Ovary (tissue), 9 donors: ENCODE data around the gene GCK. TPM values are rescaled to one million over a fixed set of nuclear protein-coding genes. Genes with fewer than 3 reads are reported as not detected.

ENCODE experiments used
- DNase-seq, 5 donors: peaks; one replicate each; pipeline ENCODE4 v3.0.0-alpha.2; 2019 to 2020
- H3K27ac ChIP-seq, 2 donors: fragments of 200-600 bp; one replicate each; pipeline versions ENCODE4 v1.5.1 to v1.8.0; 2019 to 2022
- H3K27me3 ChIP-seq: fragments of 200-600 bp; one replicate; pipeline ENCODE4 v1.8.0; 2022
- H3K36me3 ChIP-seq: fragments of 200-600 bp; sonication (generic); one replicate; pipeline ENCODE4 v1.5.1; 2019
- H3K4me1 ChIP-seq: one replicate; pipeline ENCODE4 v1.8.1; 2013; ENCODE audit warnings: mild to moderate bottlenecking, moderate library complexity; ENCODE audit not compliant: insufficient read depth
- H3K4me3 ChIP-seq: fragments of 200-600 bp; sonication (generic); one replicate; pipeline ENCODE4 v1.5.1; 2017
- H3K9me3 ChIP-seq, 2 donors: fragments of 200-600 bp in 1 of 2; sonication (generic) in 1 of 2; one replicate each; pipeline versions ENCODE4 v1.5.1 to v1.8.1; 2013 to 2019; ENCODE audit warnings: mild to moderate bottlenecking in 1 of 2, moderate library complexity in 1 of 2
- CTCF ChIP-seq, 3 donors: fragments of 450-650 bp in 2 of 3; fragments of 200-600 bp in 1 of 3; IDR thresholded peaks; one replicate each; pipeline versions ENCODE4 v1.5.1 to v1.8.0; 2016 to 2022; ENCODE audit warnings: antibody characterized with exemption in 3 of 3, mild to moderate bottlenecking in 1 of 3
- EP300 ChIP-seq: sonication (generic); formaldehyde crosslinking; IDR thresholded peaks from one replicate; pipeline ENCODE4 v1.6.1; 2017; ENCODE audit warnings: antibody characterized with exemption
- POLR2A ChIP-seq: fragments of 450-650 bp; IDR thresholded peaks from one replicate; pipeline ENCODE4 v1.6.1; 2017; ENCODE audit warnings: antibody characterized with exemption, mild to moderate bottlenecking, moderate library complexity
- WGBS, 3 donors: extraction: QIAGEN DNeasy Blood & Tissue Kit in 1 of 3; methylation state at CpG; one replicate each; pipeline versions ENCODE4 v1.1.5 to v1.1.7; 2013 to 2017; 5-methylcytosine and 5-hydroxymethylcytosine counted together
- intact Hi-C, 4 donors: fragments of 100-400 bp; cut with DNase I; formaldehyde crosslinking; loops; one replicate each; pipeline versions ENCODE4 v1.11.0 to v1.15.1; 2022 to 2023
- polyA plus RNA-seq, 2 donors: library from polyadenylated mRNA; stranded (reverse); fragments of 200-250 nt in 1 of 2; fragments of 350-450 nt in 1 of 2; fragmentation: Illumina TruSeq in 1 of 2; extraction: RNeasy Lipid Tissue Mini Kit (QIAGEN cat#74804) in 1 of 2; gene quantifications; one replicate each; pipeline ENCODE4 v1.2.3, GENCODE V29; 2013 to 2014
- total RNA-seq, 7 donors: library from RNA; depleted of rRNA in 2 of 7; stranded (reverse); fragments of >200 nt in 2 of 7; fragmentation: NEBNext Ultra II Directional in 3 of 7; extraction: Animal tissue kit (Norgen Biotek cat#: 25700) in 3 of 7; gene quantifications; one replicate each; pipeline versions ENCODE4 v1.1.0 to v1.2.4, GENCODE V29; 2016 to 2023
- donor health status: DM: no; HTN: no; CAD: no; lungs with moderate emphysema.
- donor health status: DM: no; HTN: no; CAD: no.
- donor health status: Bipolar disorder and iron deficiency.
- donor health status: DM: yes; HTN: yes; CAD: no.
- donor health status: DM: no; HTN: no; CAD: no.
- donor health status: DM: yes; HTN: yes; CAD: no.

Gene GCK
- total and polyA plus RNA-seq, 9 donors: 0.48 to 2.9 (median 1.3) TPM

GRCh38 chr7:44116087-44116788 is 73.0 kb downstream of the GCK start:
- no peaks in the 10 kb centered on the region for H3K9me3 ChIP-seq
- TF ChIP-seq EP300 (no peak), CTCF (IDR thresholded peaks at IDR 0.05) (no peak), POLR2A (no peak)
- no peak for DNase-seq
- no peaks in the 10 kb centered on the region for H3K36me3 ChIP-seq
- no peak overlapping the region for H3K27ac ChIP-seq
- 75 to 82% (median 76%) methylated on average over 17 of the region's 17 CpGs for WGBS, 3 donors
- no peak overlapping the region for H3K4me3 ChIP-seq
- H3K27me3 ChIP-seq: no peaks in the 10 kb centered on the region
- intact Hi-C loops: no loop called here
- no peaks in the 10 kb centered on the region for H3K4me1 ChIP-seq

- Histone ChIP-seq H3K9me3 (no peaks in the 10 kb centered on the region), H3K4me1 (no peaks in the 10 kb centered on the region), H3K27ac (no peak overlapping the region), H3K27me3 (no peaks in the 10 kb centered on the region), H3K4me3 (no peak overlapping the region), H3K36me3 (no peaks in the 10 kb centered on the region)
- intact Hi-C loops: no loop called here
- 62 to 73% (median 63%) methylated on average over 12 of the region's 12 CpGs for WGBS, 3 donors
- TF ChIP-seq POLR2A (no peak), CTCF (IDR thresholded peaks at IDR 0.05) (no peak), EP300 (no peak)
- DNase-seq: peak in 1 of 5 donors; percentile 39
These were observed 74.5 kb downstream of the GCK start for GRCh38 chr7:44114586-44115310.

- H3K4me3 ChIP-seq: no peak overlapping the region
- intact Hi-C loops: no loop called here
- DNase-seq: no peak
- H3K9me3 ChIP-seq: no peaks in the 10 kb centered on the region
- no peaks in the 10 kb centered on the region for H3K27me3 ChIP-seq
- H3K36me3 ChIP-seq: no peaks in the 10 kb centered on the region
- 79 to 85% (median 84%) methylated on average over 24 of the region's 24 CpGs for WGBS, 3 donors
- H3K4me1 ChIP-seq: no peaks in the 10 kb centered on the region
- no peak for TF ChIP-seq EP300
- no peak for TF ChIP-seq POLR2A
- TF ChIP-seq CTCF (IDR thresholded peaks at IDR 0.05): no peak
- H3K27ac ChIP-seq: no peak overlapping the region
These were observed 75.4 kb downstream of the GCK start for GRCh38 chr7:44113764-44114354.

GRCh38 chr7:44112997-44113763 is 76.1 kb downstream of the GCK start:
- TF ChIP-seq CTCF (IDR thresholded peaks at IDR 0.05): no peak
- TF ChIP-seq EP300: no peak
- TF ChIP-seq POLR2A: no peak
- no peaks in the 10 kb centered on the region for H3K36me3 ChIP-seq
- peaks cover under 1% of the 10 kb centered on the region for H3K4me1 ChIP-seq
- intact Hi-C loops: no loop called here
- H3K4me3 ChIP-seq: no peak overlapping the region
- H3K9me3 ChIP-seq: no peaks in the 10 kb centered on the region
- DNase-seq: peak in 1 of 5 donors; percentile 44
- no peaks in the 10 kb centered on the region for H3K27me3 ChIP-seq
- no peak overlapping the region for H3K27ac ChIP-seq
- WGBS, 3 donors: 84% methylated on average over 33 to 34 of the region's 34 CpGs
